Cardiac fibroblast (primary cell): ENCODE results near the gene BUD31.
"Not testable (repeated sequence)": the region's sequence is repeated elsewhere in the genome, so short reads cannot be mapped to it uniquely, and the experiment has no call there.

Experiments used
- DNase-seq, 2 donors: peaks; one replicate each; pipeline versions ENCODE4 v3.0.0 to v3.0.0-alpha.2; 2010; ENCODE audit warnings: low read depth in 2 of 2
- H3K4me3 ChIP-seq, 2 donors: replicated peaks in 1 of 2; 1 replicate in 1 of 2; 2 replicates in 1 of 2; pipeline ENCODE4 v1.5.1; 2011; ENCODE audit warnings: low read depth in 2 of 2, low read length in 2 of 2, mild to moderate bottlenecking in 2 of 2, moderate library complexity in 1 of 2
- CTCF ChIP-seq: IDR thresholded peaks from one replicate; pipeline ENCODE4 v1.5.1; 2011; ENCODE audit warnings: low read depth, mild to moderate bottlenecking, low read length, inconsistent platforms

Gene BUD31

GRCh38 chr7:99409192-99409572 lies 413 bp downstream of the BUD31 start:
- peak overlapping the region; percentile 96 for H3K4me3 ChIP-seq
- TF ChIP-seq CTCF = no peak
- no peak for DNase-seq

DNA sequence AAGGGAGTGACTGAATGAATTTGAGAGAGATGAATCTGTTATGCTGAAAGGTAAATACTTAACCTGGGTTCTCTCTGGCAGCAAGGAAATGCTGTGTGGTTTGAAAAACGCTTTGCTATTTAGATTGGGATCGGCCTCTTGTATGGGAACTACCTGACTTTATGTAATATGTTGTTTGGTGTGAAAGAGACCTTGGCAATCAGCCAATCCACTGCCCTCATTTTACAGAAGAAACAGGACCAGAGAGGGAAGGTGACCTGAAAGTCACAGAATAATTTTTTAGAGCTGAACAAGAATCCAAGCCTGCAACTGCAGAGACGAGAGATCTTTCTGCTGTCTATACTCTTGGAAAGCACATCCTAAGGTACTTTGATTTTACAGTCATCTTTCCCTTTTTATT lies 1.0 kb downstream of the BUD31 start:
- DNase-seq = no peak

GRCh38 chr7:99410635-99411034 lies 1.9 kb downstream of the BUD31 start:
- no peak for TF ChIP-seq CTCF
- no peak for DNase-seq
- no peak overlapping the region for H3K4me3 ChIP-seq

More for the DNA sequence above, 1.0 kb downstream of the BUD31 start:
- TF ChIP-seq CTCF = no peak
- peak overlapping the region; percentile 96 for H3K4me3 ChIP-seq

GRCh38 chr7:99415513-99416127 lies 6.9 kb downstream of the BUD31 start:
- peak; percentile 75 to 78 for DNase-seq
- H3K4me3 ChIP-seq = not testable (repeated sequence)
- TF ChIP-seq CTCF = peak; percentile 65

GRCh38 chr7:99418260-99418659 lies 9.5 kb downstream of the BUD31 start:
- DNase-seq = no peak
- TF ChIP-seq CTCF = no peak
- no peak overlapping the region for H3K4me3 ChIP-seq

DNA sequence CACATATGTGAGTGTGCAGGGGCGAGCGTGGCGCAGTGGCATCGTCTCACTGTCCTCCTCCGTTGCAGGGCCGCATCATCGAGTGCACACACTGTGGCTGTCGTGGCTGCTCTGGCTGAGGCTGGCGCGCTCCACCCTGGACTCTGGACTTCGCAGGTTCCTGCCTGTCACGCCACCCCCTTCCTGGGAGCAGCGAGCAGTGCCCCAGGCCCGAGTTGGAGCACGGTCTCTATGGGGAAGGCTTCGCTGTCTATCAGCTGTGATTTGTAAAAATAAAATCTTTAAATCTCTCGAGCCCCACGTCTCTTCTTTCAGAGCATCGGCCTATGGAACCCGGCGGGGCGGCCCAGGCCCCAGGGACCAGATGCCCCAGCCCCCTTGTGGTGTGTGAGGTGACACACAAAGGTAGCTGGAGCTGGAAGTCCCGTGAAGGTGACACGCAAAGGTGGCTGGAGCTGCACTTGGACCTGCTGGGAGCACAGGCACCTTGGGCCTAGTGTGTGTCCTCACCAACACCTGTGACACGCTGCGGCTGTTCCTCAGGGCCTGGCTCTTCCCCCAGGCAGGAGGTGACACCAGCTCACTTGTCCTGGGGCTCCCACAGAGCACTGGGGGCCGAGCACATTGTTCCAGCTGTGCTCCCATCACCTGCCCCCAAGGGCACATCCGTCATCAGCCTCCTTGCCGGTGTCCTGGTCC lies 10.7 kb downstream of the BUD31 start:
- H3K4me3 ChIP-seq = no peak overlapping the region
- TF ChIP-seq CTCF = no peak
- DNase-seq = no peak

DNA sequence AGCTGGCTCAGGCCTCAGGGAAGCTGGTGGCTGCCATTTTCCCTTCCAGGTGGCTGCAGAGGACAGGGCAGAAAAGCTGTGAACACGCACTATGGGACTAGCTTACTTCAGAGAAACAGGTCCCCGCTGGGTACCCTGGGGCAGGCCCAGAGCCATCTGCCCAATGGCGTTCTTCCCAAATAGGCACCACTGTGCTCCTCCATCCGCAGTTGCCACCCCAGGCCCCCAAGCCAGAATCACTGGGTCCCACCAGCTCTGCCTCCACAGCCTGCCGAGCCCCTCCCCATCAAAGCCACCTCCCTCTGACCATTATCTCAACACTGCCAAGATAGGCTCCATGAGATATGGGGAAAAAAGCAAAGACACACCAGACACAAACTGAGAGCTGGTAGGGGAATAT lies 11.4 kb downstream of the BUD31 start:
- DNase-seq = no peak
- H3K4me3 ChIP-seq = no peak overlapping the region
- no peak for TF ChIP-seq CTCF
